GM21526 (cell line): ENCODE measurements around the gene PIPOX.
"Not testable (repeated sequence)": the region's sequence is repeated elsewhere in the genome, so short reads cannot be mapped to it uniquely, and the experiment has no call there.

Source experiments
- ATAC-seq: cut with Tn5 transposase; IDR thresholded peaks from one replicate; pipeline ENCODE4 v1.9.1; 2021; ENCODE audit warnings: moderate library complexity; ENCODE audit not compliant: unreplicated experiment, low FRiP score

The PIPOX gene

DNA sequence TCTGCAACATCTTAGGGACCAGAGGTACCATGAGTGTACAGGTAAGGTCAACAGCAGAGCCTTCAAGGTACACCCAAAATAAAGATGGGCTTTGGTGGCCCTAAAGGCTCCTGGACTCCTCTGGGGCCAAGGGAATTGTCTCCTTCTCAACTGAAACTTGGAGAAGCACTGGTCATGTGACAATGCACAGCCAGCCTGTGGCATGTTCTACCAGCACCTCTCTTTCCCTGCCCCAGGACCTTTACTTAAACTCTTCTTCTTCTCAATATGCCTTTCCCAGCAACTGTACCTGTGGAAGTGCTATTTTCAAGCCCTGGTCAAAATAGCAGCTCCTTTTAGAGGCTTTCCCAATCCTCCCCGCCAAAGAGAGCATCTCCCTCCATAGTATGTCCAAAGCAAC is 28.4 kb downstream of the PIPOX start:
- no peak for ATAC-seq

DNA sequence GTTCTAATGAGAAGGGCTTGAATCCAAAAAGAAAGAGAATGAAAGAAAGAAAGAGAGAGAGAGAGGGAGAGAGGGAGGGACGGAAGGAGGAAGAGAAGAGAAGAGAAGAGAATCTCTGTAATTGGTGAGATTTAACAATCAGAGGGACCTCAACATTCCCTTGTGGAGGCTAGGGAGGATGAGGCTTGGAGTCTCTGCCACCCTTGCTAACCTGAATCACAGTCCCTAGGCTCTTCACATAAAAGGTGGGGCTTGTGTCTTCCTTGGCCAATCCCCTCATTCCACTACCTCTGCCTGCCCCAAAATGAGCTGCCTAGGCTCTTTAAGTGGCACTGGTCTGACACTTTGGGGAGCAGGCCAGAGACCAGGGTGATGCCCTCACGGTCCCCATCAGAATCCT is 30.1 kb downstream of the PIPOX start:
- no peak for ATAC-seq

DNA sequence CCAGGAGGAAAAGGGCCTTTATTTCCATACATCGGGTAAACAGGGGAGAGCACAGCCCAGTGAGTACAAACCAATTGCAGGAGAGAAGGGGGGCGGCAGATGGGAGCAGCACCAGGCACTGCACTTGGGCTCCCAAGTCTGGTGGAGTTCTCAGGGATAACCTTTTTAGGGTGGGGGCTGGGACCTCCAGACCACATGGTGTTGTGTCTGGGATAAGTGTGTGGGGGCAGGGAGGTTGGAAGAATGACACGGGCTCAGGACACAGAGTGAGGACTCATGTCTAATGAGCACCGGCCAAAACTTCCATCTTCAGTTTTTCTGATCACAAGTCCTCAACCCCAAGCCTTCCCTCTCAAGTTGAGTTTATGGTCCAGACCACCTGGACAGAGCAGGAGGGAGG is 30.6 kb downstream of the PIPOX start:
- ATAC-seq, result no peak

DNA sequence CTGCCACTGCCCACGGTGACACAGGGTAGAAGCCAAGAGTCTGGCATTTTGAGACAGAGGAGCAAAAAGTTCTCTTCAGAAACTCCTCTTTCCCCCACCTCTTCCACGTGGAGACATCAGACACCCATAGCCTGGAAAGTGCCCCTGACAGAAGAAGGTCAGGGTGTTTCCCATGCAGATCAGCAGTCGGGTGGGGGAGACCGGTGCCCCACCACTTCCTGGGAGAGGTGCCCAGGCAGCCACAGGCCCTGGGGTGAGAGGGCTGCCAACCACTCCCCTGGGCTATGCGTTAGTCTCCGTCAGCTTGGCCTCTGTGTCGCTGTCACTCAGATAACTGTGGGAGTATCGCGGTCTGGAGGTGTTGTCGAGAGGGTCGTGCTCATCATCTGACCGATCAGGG is 31.5 kb downstream of the PIPOX start:
- ATAC-seq, result no peak

DNA sequence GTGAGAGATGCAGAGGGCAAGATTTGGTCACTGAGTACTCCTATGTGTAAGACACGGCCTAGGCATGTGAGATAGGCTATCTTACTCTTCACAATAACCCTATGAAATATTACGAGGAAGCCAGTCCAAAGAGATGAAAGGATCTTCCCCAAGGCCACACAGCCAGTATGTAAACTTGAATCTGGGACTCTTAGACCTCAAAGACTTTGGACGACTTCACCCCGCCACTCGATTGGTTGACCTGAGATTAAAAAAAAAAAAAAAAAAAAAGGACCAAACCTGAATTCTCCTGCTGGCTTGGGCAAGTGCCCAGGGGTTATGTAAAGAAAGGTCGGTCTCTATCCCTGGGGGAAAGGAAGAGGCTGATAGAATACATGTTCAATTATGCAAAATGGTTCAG is 33.1 kb downstream of the PIPOX start:
- no peak for ATAC-seq

DNA sequence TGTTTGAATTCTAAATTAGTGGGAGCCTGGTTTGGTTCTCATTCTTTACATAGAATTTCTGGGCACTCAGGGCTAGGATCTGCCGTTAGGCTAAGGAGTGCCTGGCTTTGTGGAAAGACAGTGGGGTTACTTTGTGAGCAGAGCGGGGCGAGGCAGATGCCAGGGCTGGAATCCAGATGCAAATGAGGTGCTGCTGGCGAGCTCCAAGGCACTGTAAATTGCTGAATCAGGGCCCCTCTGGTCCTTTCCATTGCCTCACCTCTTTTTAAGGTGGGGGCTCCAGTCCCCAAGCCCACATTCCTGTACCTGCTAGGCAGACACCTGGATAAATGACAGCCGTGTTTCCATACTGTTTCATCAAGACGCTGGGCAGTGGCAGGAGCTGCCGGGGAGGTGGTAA is 33.8 kb downstream of the PIPOX start:
- no peak for ATAC-seq

DNA sequence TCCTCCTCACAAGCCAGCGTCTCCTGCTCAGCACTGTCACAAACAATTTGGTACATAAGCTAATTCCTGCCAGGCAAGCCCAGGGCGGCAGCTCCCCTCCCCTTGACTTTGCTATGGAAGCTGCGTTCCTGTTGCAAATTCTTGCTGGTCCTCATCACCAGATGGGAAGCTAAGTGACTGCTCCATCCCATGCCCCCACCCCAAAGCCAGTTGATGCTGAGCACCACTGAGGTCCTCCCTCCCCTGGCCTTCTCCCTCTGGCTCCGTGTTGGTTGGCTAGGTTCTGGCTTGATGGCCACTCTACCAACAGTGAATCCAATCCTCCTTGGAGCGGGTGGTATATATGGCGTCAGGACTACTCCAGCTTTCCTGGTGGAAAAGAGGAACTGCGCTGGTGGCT is 34.4 kb downstream of the PIPOX start:
- no peak for ATAC-seq

DNA sequence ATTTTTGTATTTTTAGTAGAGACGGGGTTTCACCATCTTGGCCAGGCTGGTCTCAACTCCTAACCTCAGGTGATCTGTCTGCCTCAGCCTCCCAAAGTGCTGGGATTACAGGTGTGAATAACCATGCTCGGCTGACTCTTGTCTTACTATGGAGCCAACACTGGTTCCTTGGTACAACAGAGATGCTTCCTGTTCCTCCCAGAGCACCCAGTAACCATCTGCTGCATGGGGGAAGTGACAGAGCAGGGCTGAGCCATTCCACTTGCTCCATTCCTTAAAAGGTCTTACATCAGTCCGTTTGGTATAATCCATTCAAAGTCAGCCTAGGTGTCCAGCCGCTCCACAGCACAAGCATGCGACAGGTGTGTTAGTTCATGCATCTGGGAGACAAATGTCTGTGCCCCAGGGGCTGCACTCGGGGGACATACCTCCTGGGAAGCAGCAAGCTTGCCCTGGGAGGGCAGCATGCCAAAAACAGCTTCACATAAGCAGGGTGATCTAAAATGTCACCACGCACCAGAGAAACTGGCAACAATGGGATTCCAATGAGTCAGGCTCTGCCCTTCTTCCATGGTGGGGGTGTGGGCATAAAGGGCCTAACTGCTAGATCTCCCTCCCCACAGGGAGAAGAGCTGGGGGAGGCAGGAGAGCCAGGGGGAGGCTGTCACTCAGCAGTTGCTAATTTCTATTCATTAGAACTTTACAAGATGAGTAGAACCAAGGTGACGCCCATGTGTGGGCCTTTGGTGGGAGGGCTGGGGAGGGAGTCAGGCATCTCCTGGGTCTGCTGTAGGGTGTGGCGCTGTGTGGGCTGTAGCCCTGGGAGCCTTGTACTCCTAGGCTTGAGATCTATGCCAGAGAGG is 35.5 kb downstream of the PIPOX start:
- no peak for ATAC-seq

DNA sequence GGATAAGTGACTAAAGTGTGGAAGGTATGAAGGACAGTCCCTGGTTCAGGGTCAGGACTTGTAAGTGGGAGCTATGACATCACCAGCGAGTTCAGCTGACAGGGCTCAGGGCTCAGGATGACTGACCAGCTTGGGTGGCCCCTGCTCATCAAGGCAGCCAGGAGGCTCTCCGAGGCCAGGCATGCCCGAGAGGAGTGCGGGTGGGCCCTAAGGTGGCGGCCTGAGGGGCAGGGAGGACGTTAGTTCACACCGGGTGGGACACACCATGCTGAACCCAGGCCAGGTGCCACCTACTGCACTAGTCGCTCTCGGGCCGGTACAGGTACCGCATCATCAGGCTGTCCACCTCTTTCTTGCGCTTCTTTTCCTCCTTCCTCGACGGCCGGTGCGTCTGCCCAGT is 36.5 kb downstream of the PIPOX start:
- ATAC-seq, result no peak

DNA sequence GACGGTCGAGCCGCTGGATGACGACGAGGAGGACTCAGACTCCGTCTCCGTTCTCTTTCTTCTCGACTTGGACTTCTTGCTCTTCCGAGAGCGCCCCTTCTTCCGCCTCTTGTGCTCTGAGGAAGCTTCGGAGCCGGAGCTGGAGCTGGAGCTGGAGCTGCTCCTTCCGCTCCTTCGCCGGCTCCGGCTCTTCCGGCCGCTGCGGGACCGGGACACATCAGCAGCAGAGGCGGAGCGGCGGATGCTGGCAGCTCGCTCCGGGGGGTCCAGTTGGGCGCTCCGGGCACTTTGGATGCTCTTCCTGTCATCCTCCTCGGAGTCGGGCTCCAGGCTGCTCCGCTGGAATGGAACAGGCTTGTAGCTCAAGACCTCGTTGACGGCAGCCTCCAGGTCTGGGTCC is 36.9 kb downstream of the PIPOX start:
- ATAC-seq, result no peak

DNA sequence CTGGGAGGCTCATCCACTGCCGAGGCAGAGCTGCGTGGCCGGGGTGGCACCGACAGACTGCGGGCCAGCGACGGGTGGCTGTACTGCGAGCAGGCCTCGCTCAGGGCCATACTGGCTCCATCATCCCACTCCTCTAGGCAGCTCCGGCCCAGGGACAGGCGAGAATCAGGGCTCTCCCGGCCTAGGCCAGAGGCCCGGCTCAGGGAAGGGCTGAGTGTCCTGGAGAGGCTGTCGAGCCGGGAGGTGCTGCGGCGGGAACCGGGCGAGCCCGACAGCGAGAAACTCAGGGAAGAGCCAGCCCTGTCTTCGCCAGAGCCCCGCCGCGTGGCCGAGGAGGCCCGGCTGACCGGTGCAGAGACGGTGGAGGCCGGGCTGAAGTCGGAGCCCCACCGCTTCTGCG is 37.4 kb downstream of the PIPOX start:
- no peak for ATAC-seq

DNA sequence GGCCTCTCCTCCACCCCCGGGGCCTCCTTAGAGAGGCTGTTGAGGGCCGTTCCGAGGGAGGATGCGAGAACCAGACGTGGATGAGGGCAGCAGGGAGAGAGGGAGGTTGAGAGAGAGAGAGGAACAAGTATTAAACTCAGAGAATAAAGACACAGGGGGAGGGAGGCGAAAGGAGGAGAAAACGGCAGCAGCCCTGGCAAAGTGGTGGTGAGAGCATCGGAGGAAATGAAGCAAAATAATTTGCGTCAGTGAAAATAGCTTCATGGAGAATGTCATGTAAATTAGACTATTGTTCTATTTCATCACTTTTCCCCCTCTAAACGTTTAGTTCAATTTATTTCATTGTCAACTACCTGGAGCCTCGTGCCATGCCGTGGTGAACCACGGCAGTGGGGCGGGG is 38.0 kb downstream of the PIPOX start:
- no peak for ATAC-seq

DNA sequence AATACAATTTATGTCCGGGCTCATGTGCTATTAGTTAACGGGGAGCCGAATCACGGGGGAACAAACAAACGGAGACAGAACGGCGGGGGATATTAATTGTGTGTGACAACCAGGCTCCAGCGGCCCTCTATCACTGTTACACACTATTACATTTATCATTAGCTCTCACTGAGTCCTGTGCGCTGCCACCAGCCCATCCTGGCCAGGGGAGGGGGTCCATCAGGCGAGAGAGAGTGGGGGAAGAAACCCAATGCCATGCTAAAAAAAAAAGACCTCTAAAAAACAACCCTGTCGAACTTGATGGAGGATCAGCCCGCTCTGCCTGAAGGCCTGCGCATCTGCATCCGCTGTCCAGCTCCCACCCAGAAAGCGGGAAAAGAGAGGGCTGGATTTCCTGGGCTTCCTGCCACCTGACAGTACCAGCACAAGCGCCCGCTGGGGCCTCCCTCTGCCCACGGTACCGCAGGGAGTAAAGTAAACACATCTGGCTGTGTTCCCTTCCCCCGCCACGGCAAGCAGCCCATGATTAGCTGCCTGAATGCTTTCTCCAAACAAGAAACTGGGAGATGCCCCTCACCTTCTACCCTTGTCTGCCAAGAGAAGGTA is 41.7 kb downstream of the PIPOX start:
- no peak for ATAC-seq

DNA sequence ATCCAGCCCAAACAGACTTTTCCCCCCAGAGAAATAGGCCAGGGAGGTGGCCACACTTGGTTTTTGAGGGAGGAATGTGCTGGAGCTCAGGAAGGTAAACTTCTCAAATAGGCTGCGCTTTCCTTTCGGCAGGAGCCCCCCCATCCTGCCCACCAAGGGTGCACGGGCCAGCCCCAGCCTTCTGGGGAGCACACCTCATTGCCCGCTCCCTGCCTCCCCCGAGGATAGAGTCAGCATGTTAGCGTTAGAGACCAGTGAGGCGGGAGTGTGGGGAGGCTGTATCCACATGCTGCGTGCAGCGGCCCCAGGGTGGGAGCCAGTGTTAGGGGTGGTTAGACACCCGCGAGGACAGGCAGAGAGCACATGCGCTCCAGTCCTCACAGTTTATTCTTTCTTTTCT is 42.3 kb downstream of the PIPOX start:
- ATAC-seq, result no peak

DNA sequence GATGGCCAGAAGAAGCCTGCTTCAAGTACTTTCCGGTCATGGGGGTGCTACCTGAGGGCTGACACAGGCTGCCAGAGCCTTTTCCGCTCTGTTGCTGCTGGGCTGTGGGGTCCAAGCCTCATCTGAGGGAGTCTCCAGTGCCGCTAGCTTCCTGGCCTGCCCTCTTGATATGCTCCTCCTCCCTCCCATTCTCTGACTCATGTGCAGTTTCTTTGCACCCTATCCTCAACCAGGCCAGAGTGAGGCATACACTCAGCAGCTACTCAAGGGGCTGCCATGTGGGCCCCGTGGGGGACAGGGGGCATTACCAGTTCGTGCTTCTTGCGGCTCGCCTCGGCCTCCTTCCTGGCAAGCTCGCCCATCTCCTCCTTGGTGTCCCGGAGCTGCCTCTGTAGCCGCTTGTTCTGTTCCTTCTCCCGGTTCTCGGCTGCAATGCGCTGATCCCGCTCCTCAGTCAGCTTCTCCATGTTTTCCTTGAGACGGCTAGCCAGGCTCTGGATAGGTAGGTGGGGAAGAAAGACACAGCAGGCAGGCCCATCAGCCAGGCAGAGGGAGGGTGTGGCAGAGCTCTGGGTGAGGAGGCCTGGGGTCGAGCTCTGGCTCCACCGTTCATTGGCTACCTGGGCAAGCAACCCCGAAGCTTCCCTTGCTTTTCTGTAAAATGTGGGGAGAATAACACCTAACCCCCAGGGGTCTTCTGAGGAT is 43.8 kb downstream of the PIPOX start:
- ATAC-seq, result no peak

DNA sequence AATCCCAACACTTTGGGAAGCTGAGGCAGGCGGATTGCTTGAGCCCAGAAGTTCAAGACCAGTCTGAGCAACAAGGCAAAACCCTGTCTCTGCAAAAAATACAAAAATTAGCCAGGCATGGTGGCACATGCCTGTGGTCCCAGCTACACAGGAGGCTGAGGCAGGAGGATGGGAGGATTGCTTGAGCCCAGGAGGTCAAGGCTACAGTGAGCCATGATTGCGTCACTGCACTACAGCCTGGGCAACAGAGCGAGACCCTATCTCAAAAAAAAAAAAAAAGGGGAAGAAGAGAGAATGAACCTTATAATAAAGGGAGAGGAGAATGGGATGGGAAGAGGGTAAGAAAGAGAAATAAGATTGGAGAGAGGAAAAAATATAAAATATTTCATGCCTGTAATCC is 45.8 kb downstream of the PIPOX start:
- ATAC-seq, result not testable (repeated sequence)

DNA sequence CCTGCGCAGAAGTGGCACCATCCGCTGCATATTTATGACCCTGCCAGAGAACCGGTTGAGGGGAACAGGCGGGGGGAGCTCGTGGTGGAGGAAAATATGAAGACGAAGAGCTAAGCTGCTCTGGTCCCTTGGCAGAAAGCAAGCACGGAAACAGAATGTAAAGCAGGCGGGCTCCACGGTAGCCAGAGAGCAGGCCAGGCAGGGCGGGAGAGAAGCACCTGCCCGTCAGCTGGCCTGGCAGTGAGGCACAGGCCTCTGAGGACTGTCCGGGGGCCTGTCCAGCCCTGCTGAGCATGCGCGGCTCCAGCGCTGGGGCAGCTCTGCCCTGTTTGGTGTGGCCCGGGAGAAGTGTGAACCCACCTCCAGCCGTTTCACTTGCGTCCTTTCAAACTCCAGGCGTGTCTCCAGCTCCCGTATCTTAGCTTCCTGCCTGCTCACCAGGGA is 46.7 kb downstream of the PIPOX start:
- no peak for ATAC-seq

DNA sequence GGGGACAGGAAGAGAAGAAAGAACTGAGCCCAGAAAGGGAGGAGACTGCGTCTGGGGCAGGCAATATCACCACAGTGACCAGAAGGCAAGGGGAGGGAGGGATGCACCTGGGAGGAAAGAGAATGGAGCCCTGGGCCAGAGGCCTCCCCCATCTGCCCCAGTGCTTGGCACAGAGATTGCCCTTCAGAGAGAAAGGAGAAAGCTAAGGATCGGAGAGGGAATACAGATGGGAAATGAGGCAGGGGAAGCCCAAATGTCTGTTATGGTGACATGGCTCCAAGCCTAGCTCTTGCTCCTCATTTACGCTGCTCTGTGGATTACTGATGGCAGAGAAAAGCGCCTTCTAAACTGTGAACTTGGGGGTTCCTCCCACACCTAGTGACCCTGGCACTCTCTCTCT is 47.2 kb downstream of the PIPOX start:
- no peak for ATAC-seq

DNA sequence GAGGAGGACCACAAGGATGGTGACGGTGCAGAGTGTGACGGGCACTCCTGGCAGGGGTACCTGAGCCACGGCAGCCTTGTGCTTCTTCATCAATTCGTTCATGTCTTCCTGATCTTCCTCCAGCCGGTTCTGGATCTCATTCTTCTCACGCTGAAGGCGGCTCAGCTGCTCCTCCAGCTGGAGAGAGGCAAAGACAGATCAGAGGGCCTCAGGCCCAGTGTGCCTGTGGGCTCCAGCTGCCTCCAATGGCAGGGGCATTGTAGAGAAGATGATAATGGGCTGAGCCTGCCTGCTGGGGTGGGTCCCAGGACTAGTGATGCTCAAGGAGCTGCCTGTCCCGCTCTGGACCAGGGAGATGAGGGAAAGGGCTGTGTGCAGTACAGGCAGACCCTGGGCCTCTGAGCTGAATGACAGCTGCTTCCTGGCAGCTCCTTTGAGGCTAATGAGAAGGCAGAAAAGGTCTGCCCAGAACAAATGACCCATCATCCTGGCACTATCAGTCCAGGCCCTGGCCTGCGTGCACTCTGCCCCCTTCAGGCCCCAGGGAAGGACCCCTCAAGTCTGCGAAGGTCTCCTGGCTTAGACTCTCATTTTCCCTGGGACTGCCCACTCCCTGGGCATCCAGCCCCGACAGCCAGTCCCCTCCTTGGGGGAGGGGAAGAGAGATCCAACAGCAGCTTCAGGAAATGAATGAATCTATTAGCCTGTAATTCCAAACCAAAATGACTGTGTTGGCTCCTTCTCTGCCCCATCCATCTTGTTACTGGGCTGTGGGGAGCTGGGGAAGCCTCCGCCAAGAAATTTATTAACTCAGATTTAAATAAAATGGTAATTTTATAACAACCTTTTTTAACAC is 48.0 kb downstream of the PIPOX start:
- no peak for ATAC-seq

DNA sequence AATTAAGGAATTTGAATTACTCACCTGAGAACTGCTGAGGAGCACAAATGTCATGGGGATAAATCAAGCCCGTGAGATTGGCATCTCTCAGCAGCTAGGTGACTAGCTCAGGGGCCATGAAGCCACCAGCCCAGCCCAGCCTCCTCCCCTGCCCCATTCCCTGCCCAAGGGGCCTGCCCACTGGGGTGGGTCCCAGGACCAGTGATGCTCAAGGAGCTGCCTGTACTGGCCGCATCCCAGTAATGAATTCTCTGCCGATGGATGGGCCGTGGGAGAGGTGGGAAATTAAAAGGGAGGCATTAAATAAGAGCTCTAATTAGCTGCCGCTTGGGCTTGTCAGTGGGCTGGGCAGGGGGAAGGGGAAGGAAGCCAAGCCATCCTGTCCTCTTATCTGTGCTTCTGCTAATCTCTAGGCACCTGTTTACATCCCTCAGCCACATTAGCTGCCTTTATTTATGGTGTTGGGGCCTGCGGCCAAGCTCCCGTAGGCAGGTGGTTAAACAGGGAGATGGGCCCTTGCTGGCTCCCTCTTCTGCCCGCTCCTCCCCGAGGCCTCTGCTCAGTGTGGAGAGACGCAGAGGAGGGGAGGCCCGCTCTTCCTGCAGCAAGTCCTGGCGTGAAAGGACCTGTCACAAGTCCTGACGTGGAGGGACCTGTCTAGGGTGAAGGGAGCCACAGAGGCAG is 48.8 kb downstream of the PIPOX start:
- no peak for ATAC-seq
